Fibroblast of lung (primary cell): ENCODE results near the gene LDAH.

ENCODE experiments used
- EZH2 ChIP-seq: IDR thresholded peaks from 2 replicates; pipeline ENCODE4 v1.5.1; 2012; ENCODE audit warnings: low read length, control low read depth, mild to moderate bottlenecking; ENCODE audit errors: missing control alignments
- TF ChIP-seq, protein P1 (sequence below), 2 donors: IDR thresholded peaks in 1 of 2; conservative IDR thresholded peaks in 1 of 2; 1 replicate in 1 of 2; 2 replicates in 1 of 2; pipeline ENCODE4 v1.5.1; 2011 to 2012; ENCODE audit warnings: low read length in 2 of 2, control low read depth in 1 of 2, inconsistent platforms in 1 of 2, low read depth in 1 of 2, mild to moderate bottlenecking in 1 of 2

DNA sequence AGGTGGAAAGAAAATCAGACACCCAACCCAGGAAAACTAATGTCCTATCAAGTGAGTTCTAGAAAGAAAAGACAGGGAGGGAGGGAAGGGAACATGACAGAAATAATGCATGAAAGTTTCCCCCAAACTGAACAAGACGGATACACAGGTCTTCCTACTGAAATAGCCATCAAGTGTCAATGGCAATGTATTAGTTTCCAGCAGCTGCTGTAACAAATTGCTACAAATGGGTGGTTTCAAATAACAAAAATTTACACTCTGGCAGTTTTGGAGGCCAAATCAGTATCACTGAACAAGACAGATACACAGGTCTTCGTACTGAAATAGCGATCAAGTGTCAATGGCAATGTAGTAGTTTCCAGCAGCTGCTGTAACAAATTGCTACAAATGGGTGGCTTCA, 70.6 kb downstream of the LDAH start:
- TF ChIP-seq, protein P1, sequence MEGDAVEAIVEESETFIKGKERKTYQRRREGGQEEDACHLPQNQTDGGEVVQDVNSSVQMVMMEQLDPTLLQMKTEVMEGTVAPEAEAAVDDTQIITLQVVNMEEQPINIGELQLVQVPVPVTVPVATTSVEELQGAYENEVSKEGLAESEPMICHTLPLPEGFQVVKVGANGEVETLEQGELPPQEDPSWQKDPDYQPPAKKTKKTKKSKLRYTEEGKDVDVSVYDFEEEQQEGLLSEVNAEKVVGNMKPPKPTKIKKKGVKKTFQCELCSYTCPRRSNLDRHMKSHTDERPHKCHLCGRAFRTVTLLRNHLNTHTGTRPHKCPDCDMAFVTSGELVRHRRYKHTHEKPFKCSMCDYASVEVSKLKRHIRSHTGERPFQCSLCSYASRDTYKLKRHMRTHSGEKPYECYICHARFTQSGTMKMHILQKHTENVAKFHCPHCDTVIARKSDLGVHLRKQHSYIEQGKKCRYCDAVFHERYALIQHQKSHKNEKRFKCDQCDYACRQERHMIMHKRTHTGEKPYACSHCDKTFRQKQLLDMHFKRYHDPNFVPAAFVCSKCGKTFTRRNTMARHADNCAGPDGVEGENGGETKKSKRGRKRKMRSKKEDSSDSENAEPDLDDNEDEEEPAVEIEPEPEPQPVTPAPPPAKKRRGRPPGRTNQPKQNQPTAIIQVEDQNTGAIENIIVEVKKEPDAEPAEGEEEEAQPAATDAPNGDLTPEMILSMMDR (conservative IDR thresholded peaks at IDR 0.05 in 1 of 2, IDR thresholded peaks at IDR 0.05 in 1 of 2; ENCODE audit: low read depth in 1 of 2, low read length in 2 of 2): no peak
- no peak for TF ChIP-seq EZH2
